HCT116 (cell line): ENCODE measurements around the gene LPA. TPM values are rescaled to one million over a fixed set of nuclear protein-coding genes. Genes with fewer than 3 reads are reported as not detected.
A peak's percentile ranks its signal among the peaks of the same experiment; 100 is the strongest.

Experiments
- ATAC-seq: fragments of 200-7000 bp; cut with Tn5 transposase; 2 replicates; pipeline ENCODE4 v1.9.1; 2020; ENCODE audit warnings: mild to moderate bottlenecking, moderate library complexity
- BruUV-seq: library from RNA; stranded (reverse); fragments of 400-500 nt; replicated peaks from 2 replicates; lab custom pipeline; 2021; lab: Mats Ljungman, UMichigan
- CTCF ChIA-PET: fragments of 300-600 bp; sonication (Branson Sonifier 250); formaldehyde crosslinking; loops from one replicate; lab custom pipeline; 2021; ENCODE audit warnings: antibody characterized with exemption; lab: Charles Lee
- POLR2A ChIA-PET: fragments of 300-600, 350-600 bp; sonication (Branson Sonifier 250); formaldehyde crosslinking; loops from one replicate; lab custom pipeline; 2021; ENCODE audit warnings: antibody characterized with exemption; lab: Charles Lee
- RAD21 ChIA-PET, 2 experiments: fragments of 300-600 bp; sonication (Branson Sonifier 250); formaldehyde crosslinking; loops; one replicate each; lab custom pipeline; 2023; ENCODE audit warnings: low total read pairs in 2 of 2; ENCODE audit not compliant: uncharacterized antibody in 2 of 2, unreplicated experiment in 2 of 2, low non-redundant PET in 1 of 2; lab: Charles Lee
- DNase-seq: peaks from one replicate; pipeline ENCODE4 v3.0.0-alpha.2; 2010; ENCODE audit warnings: low read depth, low spot score
- H2AFZ ChIP-seq: fragments of 200-600 bp; shearing (Covaris generic), sonication (generic); 2 replicates; pipeline ENCODE4 v1.6.1; 2017; ENCODE audit warnings: low read depth, mixed run types, mixed read lengths, antibody characterized with exemption, low read length; ENCODE audit not compliant: poor library complexity, severe bottlenecking
- H3K27ac ChIP-seq: 2 replicates; pipeline ENCODE4 v1.5.1; 2012; ENCODE audit warnings: low read depth, low read length
- H3K27me3 ChIP-seq: fragments of 200-600 bp; sonication (generic); 2 replicates; pipeline ENCODE4 v1.6.1; 2016; ENCODE audit warnings: mixed run types, low read length, mixed read lengths; ENCODE audit not compliant: insufficient read depth
- H3K36me3 ChIP-seq, 2 experiments: fragments of 200-500 bp in 1 of 2; fragments of 200-600 bp in 1 of 2; sonication (Bioruptor generic) in 1 of 2; sonication (generic) in 1 of 2; 2 replicates each; pipeline versions ENCODE4 v1.5.1 to v1.6.1; 2014 to 2016; ENCODE audit warnings: low read length in 2 of 2, inconsistent platforms in 1 of 2, mixed read lengths in 1 of 2, mixed run types in 1 of 2; ENCODE audit not compliant: insufficient read depth in 2 of 2, control insufficient read depth in 1 of 2
- H3K4me1 ChIP-seq, 2 experiments: fragments of 200-600 bp in 1 of 2; sonication (generic) in 1 of 2; 2 replicates each; pipeline versions ENCODE4 v1.5.1 to v1.6.1; 2012 to 2017; ENCODE audit warnings: low read length in 2 of 2, inconsistent platforms in 1 of 2, mild to moderate bottlenecking in 1 of 2, mixed read lengths in 1 of 2, mixed run types in 1 of 2, moderate library complexity in 1 of 2; ENCODE audit not compliant: insufficient read depth in 2 of 2, control insufficient read depth in 1 of 2
- H3K4me2 ChIP-seq: fragments of 200-600 bp; sonication (generic); 2 replicates; pipeline ENCODE4 v1.6.1; 2017; ENCODE audit warnings: mixed run types, low read length, mixed read lengths
- H3K4me3 ChIP-seq, 2 experiments: fragments of 200-600 bp in 1 of 2; sonication (generic) in 1 of 2; replicated peaks in 1 of 2; 2 replicates each; pipeline ENCODE4 v1.5.1; 2011 to 2016; ENCODE audit warnings: low read length in 2 of 2, control low read depth in 1 of 2, low read depth in 1 of 2, mild to moderate bottlenecking in 1 of 2, mixed read lengths in 1 of 2, mixed run types in 1 of 2
- H3K79me2 ChIP-seq: fragments of 200-600 bp; sonication (generic); 2 replicates; pipeline ENCODE4 v1.6.1; 2017; ENCODE audit warnings: mild to moderate bottlenecking, mixed run types, low read length, moderate library complexity, mixed read lengths; ENCODE audit not compliant: insufficient read depth
- H3K9ac ChIP-seq: fragments of 200-600 bp; sonication (generic); 2 replicates; pipeline ENCODE4 v1.6.1; 2016; ENCODE audit warnings: low read length, mixed read lengths
- H3K9me2 ChIP-seq: fragments of 200-600 bp; sonication (generic), shearing (Covaris generic); 2 replicates; pipeline ENCODE4 v1.6.1; 2017; ENCODE audit warnings: mixed run types, mild to moderate bottlenecking, moderate library complexity; ENCODE audit not compliant: insufficient read depth
- H3K9me3 ChIP-seq, 2 experiments: fragments of 200-500 bp in 1 of 2; fragments of 200-600 bp in 1 of 2; sonication (Bioruptor generic) in 1 of 2; sonication (generic) in 1 of 2; 2 replicates each; pipeline ENCODE4 v1.6.1; 2014 to 2017; ENCODE audit warnings: low read length in 2 of 2, mixed read lengths in 2 of 2, inconsistent platforms in 1 of 2, low read depth in 1 of 2, mild to moderate bottlenecking in 1 of 2, mixed run types in 1 of 2, moderate library complexity in 1 of 2; ENCODE audit not compliant: control insufficient read depth in 1 of 2, insufficient read depth in 1 of 2
- H4K20me1 ChIP-seq: fragments of 200-600 bp; sonication (generic), shearing (Covaris generic); 2 replicates; pipeline ENCODE4 v1.6.1; 2017; ENCODE audit warnings: mixed run types, mild to moderate bottlenecking, moderate library complexity; ENCODE audit not compliant: insufficient read depth
- RAD21 ChIP-seq: IDR thresholded peaks from 2 replicates; pipeline ENCODE4 v1.6.1; 2012; ENCODE audit warnings: low read depth, mild to moderate bottlenecking
- ZFX ChIP-seq: fragments of 450-650 bp; IDR thresholded peaks from 2 replicates; pipeline ENCODE4 v1.6.1; 2017
- intact Hi-C: fragments of 100-400 bp; cut with micrococcal nuclease; formaldehyde crosslinking; loops from 2 replicates; pipeline ENCODE4 v1.10.0; 2022
- total RNA-seq: library from RNA; stranded (reverse); gene quantifications from one replicate; pipeline ENCODE4 v1.2.1, GENCODE V29; 2021; ENCODE audit not compliant: unreplicated experiment
- TF ChIP-seq, protein P1 (sequence below): IDR thresholded peaks from 2 replicates; pipeline ENCODE4 v1.6.1; 2011; ENCODE audit warnings: mild to moderate bottlenecking, low read length, moderate library complexity; ENCODE audit not compliant: insufficient replicate concordance; ENCODE audit errors: extremely low read depth
- TF ChIP-seq, protein P2 (sequence below), 3 experiments: fragments of 200-600 bp in 1 of 3; sonication (generic) in 1 of 3; IDR thresholded peaks in 2 of 3; conservative IDR thresholded peaks in 1 of 3; 2 replicates each; pipeline ENCODE4 v1.5.1; 2012 to 2017; ENCODE audit warnings: low read depth in 2 of 3, low read length in 2 of 3, antibody characterized with exemption in 1 of 3, borderline replicate concordance in 1 of 3, control low read depth in 1 of 3, mild to moderate bottlenecking in 1 of 3, mixed read lengths in 1 of 3, mixed run types in 1 of 3, moderate library complexity in 1 of 3; ENCODE audit not compliant: insufficient read depth in 1 of 3

Gene LPA
- total RNA-seq, 1 experiment from 2014 or later, result not detected

DNA sequence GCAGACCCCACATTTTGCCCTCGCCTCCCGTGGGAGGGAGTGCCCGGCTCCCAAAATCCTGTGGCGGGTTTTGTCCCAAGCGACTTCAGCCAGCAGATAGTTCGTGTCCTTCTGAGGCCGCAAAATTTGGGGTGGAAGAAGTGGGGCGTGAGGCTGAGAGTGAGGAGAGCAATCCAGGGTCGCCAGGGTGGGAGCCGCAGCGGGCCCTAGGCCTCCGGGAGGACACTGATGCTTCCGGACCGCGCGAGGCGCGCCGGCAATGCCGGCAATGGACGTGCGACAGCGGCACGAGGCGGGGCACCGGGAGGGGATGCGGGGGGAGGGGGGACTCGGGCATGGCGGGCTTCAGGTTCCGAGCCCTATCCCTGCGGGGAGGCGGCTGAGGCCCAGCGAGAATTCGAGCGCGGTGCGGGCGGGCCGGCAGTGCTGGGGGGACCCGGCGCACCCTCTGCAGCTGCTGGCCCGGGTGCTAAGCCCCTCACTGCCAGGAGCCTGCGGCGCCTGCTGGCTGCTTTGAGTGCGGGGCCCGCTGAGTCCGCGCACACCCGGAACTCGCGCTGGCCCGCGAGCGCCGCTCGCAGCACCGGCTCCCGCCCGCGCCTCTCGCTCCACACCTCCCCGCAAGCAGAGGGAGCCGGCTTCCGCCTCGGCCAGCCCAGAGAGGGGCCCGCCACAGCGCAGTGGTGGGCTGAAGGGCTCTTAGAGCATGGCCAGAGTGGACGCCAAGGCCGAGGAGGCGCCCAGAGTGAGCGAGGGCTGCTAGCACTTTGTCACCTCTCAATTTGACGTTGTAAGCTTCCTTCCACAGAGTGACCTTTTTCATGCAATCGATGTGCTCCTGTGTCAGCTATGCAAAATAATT is 143.8 kb downstream of the LPA start:
- peak; percentile 52 for ATAC-seq
- no peak overlapping the region for H2AFZ ChIP-seq
- CTCF ChIA-PET, result interaction anchor here (0.8 to 1.1 kb wide), 4 partner anchors 13 to 657 kb away, joined by 3 to 10 read pairs (median 7); no protein-coding TSS in a partner anchor

More for the DNA sequence above, 143.8 kb downstream of the LPA start:
- H4K20me1 ChIP-seq, result no peaks in the 10 kb centered on the region
- TF ChIP-seq, protein P1, sequence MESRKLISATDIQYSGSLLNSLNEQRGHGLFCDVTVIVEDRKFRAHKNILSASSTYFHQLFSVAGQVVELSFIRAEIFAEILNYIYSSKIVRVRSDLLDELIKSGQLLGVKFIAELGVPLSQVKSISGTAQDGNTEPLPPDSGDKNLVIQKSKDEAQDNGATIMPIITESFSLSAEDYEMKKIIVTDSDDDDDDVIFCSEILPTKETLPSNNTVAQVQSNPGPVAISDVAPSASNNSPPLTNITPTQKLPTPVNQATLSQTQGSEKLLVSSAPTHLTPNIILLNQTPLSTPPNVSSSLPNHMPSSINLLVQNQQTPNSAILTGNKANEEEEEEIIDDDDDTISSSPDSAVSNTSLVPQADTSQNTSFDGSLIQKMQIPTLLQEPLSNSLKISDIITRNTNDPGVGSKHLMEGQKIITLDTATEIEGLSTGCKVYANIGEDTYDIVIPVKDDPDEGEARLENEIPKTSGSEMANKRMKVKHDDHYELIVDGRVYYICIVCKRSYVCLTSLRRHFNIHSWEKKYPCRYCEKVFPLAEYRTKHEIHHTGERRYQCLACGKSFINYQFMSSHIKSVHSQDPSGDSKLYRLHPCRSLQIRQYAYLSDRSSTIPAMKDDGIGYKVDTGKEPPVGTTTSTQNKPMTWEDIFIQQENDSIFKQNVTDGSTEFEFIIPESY, result no peak
- peak; percentile 77 for TF ChIP-seq RAD21
- no peak for TF ChIP-seq ZFX
- TF ChIP-seq, protein P2, sequence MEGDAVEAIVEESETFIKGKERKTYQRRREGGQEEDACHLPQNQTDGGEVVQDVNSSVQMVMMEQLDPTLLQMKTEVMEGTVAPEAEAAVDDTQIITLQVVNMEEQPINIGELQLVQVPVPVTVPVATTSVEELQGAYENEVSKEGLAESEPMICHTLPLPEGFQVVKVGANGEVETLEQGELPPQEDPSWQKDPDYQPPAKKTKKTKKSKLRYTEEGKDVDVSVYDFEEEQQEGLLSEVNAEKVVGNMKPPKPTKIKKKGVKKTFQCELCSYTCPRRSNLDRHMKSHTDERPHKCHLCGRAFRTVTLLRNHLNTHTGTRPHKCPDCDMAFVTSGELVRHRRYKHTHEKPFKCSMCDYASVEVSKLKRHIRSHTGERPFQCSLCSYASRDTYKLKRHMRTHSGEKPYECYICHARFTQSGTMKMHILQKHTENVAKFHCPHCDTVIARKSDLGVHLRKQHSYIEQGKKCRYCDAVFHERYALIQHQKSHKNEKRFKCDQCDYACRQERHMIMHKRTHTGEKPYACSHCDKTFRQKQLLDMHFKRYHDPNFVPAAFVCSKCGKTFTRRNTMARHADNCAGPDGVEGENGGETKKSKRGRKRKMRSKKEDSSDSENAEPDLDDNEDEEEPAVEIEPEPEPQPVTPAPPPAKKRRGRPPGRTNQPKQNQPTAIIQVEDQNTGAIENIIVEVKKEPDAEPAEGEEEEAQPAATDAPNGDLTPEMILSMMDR (IDR thresholded peaks at IDR 0.05 in 2 of 3, conservative IDR thresholded peaks at IDR 0.05 in 1 of 3; ENCODE audit: borderline replicate concordance in 1 of 3, insufficient read depth in 1 of 3, low read depth in 2 of 3, low read length in 2 of 3), result peak in 2 of 3 experiments; percentile 67 to 91; a peak in 2 of 6 replicates
- H3K9me3 ChIP-seq, result no peaks in the 10 kb centered on the region
- no peak overlapping the region for H3K4me3 ChIP-seq
- no TSS peak for BruUV-seq
- H3K4me1 ChIP-seq, result no peaks in the 10 kb centered on the region
- DNase-seq, result no peak
- POLR2A ChIA-PET, result no interaction called here
- H3K27ac ChIP-seq, result no peak overlapping the region
- H3K9me2 ChIP-seq, result no peaks in the 10 kb centered on the region
- RAD21 ChIA-PET, result no interaction called here
- no peaks in the 10 kb centered on the region for H3K79me2 ChIP-seq
- no peaks in the 10 kb centered on the region for H3K36me3 ChIP-seq
- 0 out of 2 replicates have a peak, but pooled peaks cover 3% of the 10 kb centered on the region for H3K27me3 ChIP-seq
- H3K4me2 ChIP-seq, result no peak overlapping the region
- H3K9ac ChIP-seq, result no peak overlapping the region
- intact Hi-C loops, result loop anchor here (1.0 to 2.0 kb wide), 3 partner anchors 15 to 855 kb away; no protein-coding TSS in a partner anchor
